ENCODE results near the gene CNTN2. TPM values are rescaled to one million over a fixed set of nuclear protein-coding genes. Genes with fewer than 3 reads are reported as not detected.

CNTN2 gene
- total and polyA plus RNA-seq, 10 donors, result 0.02 to 2.6 (median 0.13) TPM; not detected in 3

GRCh38 chr1:205109711-205110110 lies 66.7 kb downstream of the CNTN2 start:
- Histone ChIP-seq H3K9me3 (no peaks in the 10 kb centered on the region), H3K27me3 (replicated peaks in 1 of 7) (no peaks in the 10 kb centered on the region), H3K4me1 (peaks cover 0 to 17% (median 0%) of the 10 kb centered on the region in 6 donors), H3K36me3 (peaks cover 3 to 100% (median 56%) of the 10 kb centered on the region in 6 donors), H3K27ac (no peak overlapping the region), H3K4me3 (no peak overlapping the region)
- intact Hi-C loops (cut with DNase I; ENCODE audit: low total_unique reads), result no loop called here
- DNase-seq, result no peak
- TF ChIP-seq POLR2A (IDR thresholded peaks at IDR 0.05), result no peak
- no peak for TF ChIP-seq POLR2AphosphoS5 (IDR thresholded peaks at IDR 0.05)
- TF ChIP-seq, protein P1, sequence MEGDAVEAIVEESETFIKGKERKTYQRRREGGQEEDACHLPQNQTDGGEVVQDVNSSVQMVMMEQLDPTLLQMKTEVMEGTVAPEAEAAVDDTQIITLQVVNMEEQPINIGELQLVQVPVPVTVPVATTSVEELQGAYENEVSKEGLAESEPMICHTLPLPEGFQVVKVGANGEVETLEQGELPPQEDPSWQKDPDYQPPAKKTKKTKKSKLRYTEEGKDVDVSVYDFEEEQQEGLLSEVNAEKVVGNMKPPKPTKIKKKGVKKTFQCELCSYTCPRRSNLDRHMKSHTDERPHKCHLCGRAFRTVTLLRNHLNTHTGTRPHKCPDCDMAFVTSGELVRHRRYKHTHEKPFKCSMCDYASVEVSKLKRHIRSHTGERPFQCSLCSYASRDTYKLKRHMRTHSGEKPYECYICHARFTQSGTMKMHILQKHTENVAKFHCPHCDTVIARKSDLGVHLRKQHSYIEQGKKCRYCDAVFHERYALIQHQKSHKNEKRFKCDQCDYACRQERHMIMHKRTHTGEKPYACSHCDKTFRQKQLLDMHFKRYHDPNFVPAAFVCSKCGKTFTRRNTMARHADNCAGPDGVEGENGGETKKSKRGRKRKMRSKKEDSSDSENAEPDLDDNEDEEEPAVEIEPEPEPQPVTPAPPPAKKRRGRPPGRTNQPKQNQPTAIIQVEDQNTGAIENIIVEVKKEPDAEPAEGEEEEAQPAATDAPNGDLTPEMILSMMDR (IDR thresholded peaks at IDR 0.05 in 8 of 11, conservative IDR thresholded peaks at IDR 0.05 in 3 of 11), result no peak
- 75 to 94% (median 87%) methylated on average over 5 of the region's 5 CpGs for WGBS, 5 donors

DNA sequence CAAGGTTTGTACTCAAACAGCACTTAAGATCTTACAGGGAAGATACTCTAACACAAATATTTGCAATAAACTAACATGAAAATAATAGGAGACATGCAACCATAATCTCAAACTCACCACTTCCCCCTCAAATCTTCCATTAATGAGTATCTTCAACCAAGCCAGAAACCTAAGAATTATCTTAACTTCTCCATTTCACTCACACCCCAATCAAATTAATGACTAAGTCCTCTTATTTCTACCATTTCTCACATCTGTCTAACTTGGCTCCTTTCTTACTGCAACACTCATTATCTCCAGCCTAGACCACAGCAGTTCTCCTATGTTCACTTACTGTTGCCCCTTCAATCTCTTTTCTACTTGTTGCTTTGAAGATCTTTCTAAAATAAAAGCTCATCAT lies 68.3 kb downstream of the CNTN2 start:
- TF ChIP-seq POLR2AphosphoS5 (IDR thresholded peaks at IDR 0.05) (no peak), POLR2A (IDR thresholded peaks at IDR 0.05) (no peak)
- TF ChIP-seq, protein P1 (IDR thresholded peaks at IDR 0.05 in 8 of 11, conservative IDR thresholded peaks at IDR 0.05 in 3 of 11), result no peak
- Histone ChIP-seq H3K27me3 (replicated peaks in 1 of 7) (no peaks in the 10 kb centered on the region), H3K9me3 (no peaks in the 10 kb centered on the region), H3K4me3 (no peak overlapping the region), H3K27ac (no peak overlapping the region), H3K4me1 (peaks cover 0 to 30% (median 3%) of the 10 kb centered on the region in 6 donors), H3K36me3 (peaks cover 0 to 100% (median 47%) of the 10 kb centered on the region in 6 donors)
- intact Hi-C loops (cut with DNase I; ENCODE audit: low total_unique reads), result no loop called here
- DNase-seq, result no peak

DNA sequence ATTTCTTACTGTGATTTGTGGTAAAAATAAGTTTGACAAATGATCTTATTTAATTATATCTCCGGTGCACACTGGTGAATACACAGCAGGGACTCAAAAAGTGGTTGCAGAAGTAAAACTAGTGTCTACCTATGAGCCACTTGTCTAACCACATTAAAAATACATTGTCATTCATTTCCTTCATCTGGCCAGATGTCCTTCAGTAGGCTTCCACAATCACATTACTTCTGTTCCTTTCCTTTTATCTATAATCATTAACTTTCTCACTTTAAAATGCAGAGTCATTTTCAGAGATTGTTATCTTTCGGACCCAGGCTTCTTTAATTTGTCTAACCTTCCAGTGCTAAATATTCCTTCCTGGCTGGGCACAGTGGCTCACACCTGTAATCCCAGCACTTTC lies 75.7 kb downstream of the CNTN2 start:
- peaks cover 25 to 75% (median 48%) of the 10 kb centered on the region in 6 donors for H3K4me1 ChIP-seq
- no peak overlapping the region for H3K27ac ChIP-seq
- 33 to 55% (median 43%) methylated on average over 2 of the region's 2 CpGs for WGBS, 5 donors
- H3K4me3 ChIP-seq, result no peak overlapping the region
- no peaks in the 10 kb centered on the region for H3K9me3 ChIP-seq
- DNase-seq, result no peak
- H3K36me3 ChIP-seq, result peaks cover 0 to 59% (median 19%) of the 10 kb centered on the region in 6 donors
- no peaks in the 10 kb centered on the region for H3K27me3 ChIP-seq (replicated peaks in 1 of 7)
- TF ChIP-seq POLR2AphosphoS5 (IDR thresholded peaks at IDR 0.05) (no peak), POLR2A (IDR thresholded peaks at IDR 0.05) (no peak)
- TF ChIP-seq, protein P1 (IDR thresholded peaks at IDR 0.05 in 8 of 11, conservative IDR thresholded peaks at IDR 0.05 in 3 of 11), result no peak
- intact Hi-C loops (cut with DNase I; ENCODE audit: low total_unique reads), result no loop called here

DNA sequence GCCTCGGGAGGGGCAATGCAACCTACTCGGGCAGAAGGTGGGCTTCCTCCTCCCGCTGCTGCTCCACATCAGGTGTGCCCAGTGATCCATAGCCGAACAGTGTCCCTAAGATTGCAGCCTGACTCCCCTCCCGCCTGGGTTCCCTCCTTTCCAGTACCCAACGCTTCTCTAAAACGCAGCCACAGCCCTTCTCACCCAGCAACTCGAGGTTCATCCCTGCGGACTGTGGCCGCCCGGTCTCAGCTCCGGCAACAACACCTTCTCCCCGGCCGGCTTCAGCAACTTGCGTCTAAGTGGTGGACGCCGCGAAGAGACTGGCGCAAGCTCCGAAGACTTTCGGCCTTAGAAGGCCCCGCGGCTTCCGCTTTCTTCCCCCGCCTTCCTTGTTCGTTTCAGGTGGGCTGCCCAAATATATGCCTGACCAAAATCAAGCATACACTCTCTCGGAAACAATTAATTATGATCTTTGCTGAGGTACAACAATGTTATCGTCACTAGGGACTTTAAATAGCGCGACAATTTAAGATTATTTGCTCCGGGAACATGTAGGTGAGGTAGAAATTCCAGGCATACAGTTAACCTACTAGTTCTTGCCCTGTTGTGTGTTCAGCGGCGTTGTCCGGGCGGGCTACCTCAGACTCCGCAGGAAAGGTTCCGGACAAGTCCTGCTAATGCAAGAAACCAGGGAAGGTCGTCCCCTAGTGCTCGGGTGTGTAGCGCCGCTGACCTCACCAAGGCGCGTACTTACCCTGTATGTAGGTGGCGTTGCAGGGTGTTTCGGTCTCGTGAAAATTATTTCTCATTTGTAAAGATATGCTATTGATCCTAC lies 78.9 kb downstream of the CNTN2 start, which contains the start of gene RBBP5:
Gene RBBP5, minus strand, starts transcription at position 319 of the 829 bp plus-strand sequence. Its CDS starts 105 bp downstream, at position 214.
- Histone ChIP-seq H3K27me3 (replicated peaks in 1 of 7) (no peaks in the 10 kb centered on the region), H3K36me3 (peaks cover 0 to 27% (median 9%) of the 10 kb centered on the region in 6 donors), H3K4me3 (peak within 1 kb of the TSS; percentile 55 to 91 (median 86)), H3K4me1 (peaks cover 25 to 67% (median 42%) of the 10 kb centered on the region in 6 donors), H3K27ac (peak within 1 kb of the TSS; percentile 90 to 99 (median 94)), H3K9me3 (no peaks in the 10 kb centered on the region)
- WGBS, 5 donors, result 0 to 1% (median 0%) methylated on average over 38 to 46 of the region's 46 CpGs
- peak; percentile 92 to 94 (median 93) for TF ChIP-seq POLR2AphosphoS5 (IDR thresholded peaks at IDR 0.05)
- peak; percentile 47 to 87 (median 75) for TF ChIP-seq POLR2A (IDR thresholded peaks at IDR 0.05)
- TF ChIP-seq, protein P1 (IDR thresholded peaks at IDR 0.05 in 8 of 11, conservative IDR thresholded peaks at IDR 0.05 in 3 of 11), result peak in 10 of 11 experiments; percentile 18 to 71 (median 65)
- intact Hi-C loops (cut with DNase I; ENCODE audit: low total_unique reads), result loop anchor here (10.0 kb wide), 1 partner anchor 103 kb away; the partner anchor contains the start of gene TMCC2
- peak; percentile 98 for DNase-seq

All from spleen (tissue), 11 donors.